Measurements from ENCODE around the gene CACNA1I. TPM values are rescaled to one million over a fixed set of nuclear protein-coding genes. Genes with fewer than 3 reads are reported as not detected.

Gene CACNA1I
- total RNA-seq, 1 donor = not detected

GRCh38 chr22:39666926-39667325, 96.4 kb downstream of the CACNA1I start:
- no peak for DNase-seq (ENCODE audit: low read depth)

DNA sequence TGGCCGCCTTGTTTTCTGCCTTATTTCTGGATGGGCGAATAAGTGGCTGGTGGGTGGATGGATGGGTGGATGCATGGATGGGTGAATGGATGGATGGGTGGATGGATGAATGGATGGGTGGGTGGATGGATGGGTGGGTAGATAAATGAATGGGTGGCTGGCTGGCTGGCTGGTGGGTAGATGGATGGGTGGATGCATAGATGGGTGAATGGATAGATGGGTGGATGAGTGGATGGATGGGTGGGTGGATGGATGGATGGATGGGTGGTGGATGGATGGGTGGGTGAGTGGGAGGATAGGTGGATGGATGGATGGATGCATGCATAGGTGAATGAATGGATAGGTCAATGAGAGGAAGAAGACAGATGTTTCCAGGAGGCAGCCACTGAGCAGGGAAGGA, 98.9 kb downstream of the CACNA1I start:
- TF ChIP-seq, protein P1, sequence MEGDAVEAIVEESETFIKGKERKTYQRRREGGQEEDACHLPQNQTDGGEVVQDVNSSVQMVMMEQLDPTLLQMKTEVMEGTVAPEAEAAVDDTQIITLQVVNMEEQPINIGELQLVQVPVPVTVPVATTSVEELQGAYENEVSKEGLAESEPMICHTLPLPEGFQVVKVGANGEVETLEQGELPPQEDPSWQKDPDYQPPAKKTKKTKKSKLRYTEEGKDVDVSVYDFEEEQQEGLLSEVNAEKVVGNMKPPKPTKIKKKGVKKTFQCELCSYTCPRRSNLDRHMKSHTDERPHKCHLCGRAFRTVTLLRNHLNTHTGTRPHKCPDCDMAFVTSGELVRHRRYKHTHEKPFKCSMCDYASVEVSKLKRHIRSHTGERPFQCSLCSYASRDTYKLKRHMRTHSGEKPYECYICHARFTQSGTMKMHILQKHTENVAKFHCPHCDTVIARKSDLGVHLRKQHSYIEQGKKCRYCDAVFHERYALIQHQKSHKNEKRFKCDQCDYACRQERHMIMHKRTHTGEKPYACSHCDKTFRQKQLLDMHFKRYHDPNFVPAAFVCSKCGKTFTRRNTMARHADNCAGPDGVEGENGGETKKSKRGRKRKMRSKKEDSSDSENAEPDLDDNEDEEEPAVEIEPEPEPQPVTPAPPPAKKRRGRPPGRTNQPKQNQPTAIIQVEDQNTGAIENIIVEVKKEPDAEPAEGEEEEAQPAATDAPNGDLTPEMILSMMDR (IDR thresholded peaks at IDR 0.05; ENCODE audit: insufficient read depth, low read depth, low read length) = no peak
- H3K4me3 ChIP-seq (ENCODE audit: low read depth, low read length) = no peak overlapping the region
- no peak for DNase-seq (ENCODE audit: low read depth)

More at GRCh38 chr22:39666926-39667325, 96.4 kb downstream of the CACNA1I start:
- H3K4me3 ChIP-seq (ENCODE audit: low read depth, low read length) = no peak overlapping the region
- TF ChIP-seq, protein P1 (IDR thresholded peaks at IDR 0.05; ENCODE audit: insufficient read depth, low read depth, low read length) = no peak

DNA sequence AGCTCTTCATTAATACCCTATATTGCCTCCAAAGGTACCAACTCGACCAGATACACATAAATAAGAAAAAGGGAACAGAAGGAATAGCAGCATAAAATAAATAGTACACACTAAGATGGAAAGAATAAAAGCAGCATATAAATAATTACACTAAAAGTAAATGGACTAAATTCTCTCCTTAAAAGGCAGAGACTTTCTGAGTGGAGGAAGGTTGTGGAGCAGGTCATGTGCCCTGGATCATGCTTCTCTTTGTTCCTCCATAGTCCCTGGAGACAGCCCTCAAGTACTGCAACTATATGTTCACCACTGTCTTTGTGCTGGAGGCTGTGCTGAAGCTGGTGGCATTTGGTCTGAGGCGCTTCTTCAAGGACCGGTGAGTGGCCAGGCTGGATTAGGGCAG, 101.4 kb downstream of the CACNA1I start:
- H3K4me3 ChIP-seq (ENCODE audit: low read depth, low read length) = no peak overlapping the region
- no peak for DNase-seq (ENCODE audit: low read depth)
- TF ChIP-seq, protein P1 (IDR thresholded peaks at IDR 0.05; ENCODE audit: insufficient read depth, low read depth, low read length) = no peak

DNA sequence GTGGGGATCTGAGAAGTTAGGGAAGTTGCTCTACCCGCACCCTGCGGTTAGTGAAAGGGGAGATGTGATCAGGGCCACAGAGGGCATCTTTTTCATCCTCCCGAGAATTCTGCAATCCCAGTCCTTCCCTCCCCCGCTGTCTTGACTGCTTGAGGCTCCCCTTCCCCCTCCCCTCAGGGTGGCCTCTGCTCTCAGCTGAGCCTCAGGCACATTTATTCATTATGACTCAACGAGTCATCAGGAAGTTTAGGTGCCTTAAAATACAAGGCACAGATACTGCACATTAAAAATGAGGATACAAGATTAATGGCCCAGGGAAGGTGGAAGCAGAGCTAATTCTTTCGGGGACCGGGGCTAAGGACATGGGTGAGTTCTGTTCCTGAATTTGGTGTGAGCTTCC, 104.0 kb downstream of the CACNA1I start:
- H3K4me3 ChIP-seq (ENCODE audit: low read depth, low read length) = no peak overlapping the region
- no peak for DNase-seq (ENCODE audit: low read depth)
- TF ChIP-seq, protein P1 (IDR thresholded peaks at IDR 0.05; ENCODE audit: insufficient read depth, low read depth, low read length) = no peak

DNA sequence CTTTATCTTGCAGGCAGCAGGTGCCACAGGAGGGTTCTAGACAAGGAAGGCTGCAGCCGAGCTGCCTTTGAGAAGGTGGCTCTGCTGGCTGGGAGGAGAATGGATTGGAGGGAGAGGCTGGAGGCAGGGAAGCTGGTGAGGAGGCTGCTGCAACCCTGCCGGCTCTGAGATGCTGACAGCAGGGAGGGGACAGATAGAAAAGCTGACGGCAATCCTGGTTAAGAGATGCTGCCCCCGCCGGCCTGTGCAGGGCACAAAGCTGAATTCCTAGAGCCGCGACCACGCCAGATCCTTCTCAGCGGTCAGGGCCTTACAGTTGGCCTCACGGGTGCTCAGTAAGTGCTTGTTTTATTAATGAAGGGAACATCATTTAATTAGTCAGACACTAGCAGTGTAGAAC, 105.4 kb downstream of the CACNA1I start:
- DNase-seq (ENCODE audit: low read depth) = no peak
- TF ChIP-seq, protein P1 (IDR thresholded peaks at IDR 0.05; ENCODE audit: insufficient read depth, low read depth, low read length) = no peak
- no peak overlapping the region for H3K4me3 ChIP-seq (ENCODE audit: low read depth, low read length)

DNA sequence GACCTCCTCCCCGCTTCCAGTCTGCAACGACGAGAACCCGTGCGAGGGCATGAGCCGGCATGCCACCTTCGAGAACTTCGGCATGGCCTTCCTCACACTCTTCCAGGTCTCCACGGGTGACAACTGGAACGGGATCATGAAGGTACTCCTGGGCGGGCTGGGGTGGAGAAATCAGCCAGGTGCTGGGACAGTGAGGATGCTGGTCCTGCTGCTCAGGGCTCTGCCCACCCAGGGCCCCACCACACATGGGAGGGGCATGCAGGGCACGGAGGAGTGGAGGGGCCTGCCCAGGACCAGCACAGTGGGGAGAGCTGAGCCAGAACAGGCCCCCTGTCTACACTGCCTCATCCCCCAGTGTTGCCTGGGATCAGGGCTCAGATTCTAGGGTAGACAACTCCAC, 107.4 kb downstream of the CACNA1I start:
- no peak for DNase-seq (ENCODE audit: low read depth)
- TF ChIP-seq, protein P1 (IDR thresholded peaks at IDR 0.05; ENCODE audit: insufficient read depth, low read depth, low read length) = no peak
- H3K4me3 ChIP-seq (ENCODE audit: low read depth, low read length) = no peak overlapping the region

- no peak overlapping the region for H3K4me3 ChIP-seq (ENCODE audit: low read depth, low read length)
- TF ChIP-seq, protein P1 (IDR thresholded peaks at IDR 0.05; ENCODE audit: insufficient read depth, low read depth, low read length) = no peak
- no peak for DNase-seq (ENCODE audit: low read depth)
These were observed 108.4 kb downstream of the CACNA1I start for GRCh38 chr22:39678862-39679490.

Data from fibroblast of villous mesenchyme (primary cell).